T-helper 9 cell (primary cell): ENCODE results near the gene SPSB3.
"Not testable (repeated sequence)": the region's sequence is repeated elsewhere in the genome, so short reads cannot be mapped to it uniquely, and the experiment has no call there.

Experiments
- DNase-seq: peaks from one replicate; pipeline ENCODE4 v3.0.0-alpha.2; 2020

SPSB3 gene

GRCh38 chr16:1816396-1817275 is 34.3 kb upstream of the SPSB3 start:
- DNase-seq = no peak

DNA sequence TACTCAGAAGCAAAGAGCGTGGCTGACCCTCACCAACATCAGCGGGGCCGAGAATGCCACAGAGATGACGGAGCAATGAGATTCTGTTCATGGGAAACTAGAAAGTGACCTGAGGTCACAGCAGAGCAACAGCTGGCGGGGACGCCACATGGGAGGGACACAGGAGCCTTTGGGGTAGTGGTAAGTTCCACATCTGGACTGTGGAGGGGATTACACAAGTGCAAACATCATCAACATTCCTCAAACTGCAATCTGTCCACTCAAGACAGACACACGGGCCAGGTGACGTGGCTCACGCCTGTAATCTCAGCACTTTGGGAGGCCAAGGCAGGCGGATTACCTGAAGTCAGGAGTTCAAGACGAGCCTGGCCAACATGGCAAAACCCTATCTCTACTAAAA is 33.1 kb upstream of the SPSB3 start:
- no peak for DNase-seq

GRCh38 chr16:1812732-1813163 is 30.4 kb upstream of the SPSB3 start:
- peak; percentile 19 for DNase-seq

GRCh38 chr16:1810536-1810935 is 28.2 kb upstream of the SPSB3 start:
- DNase-seq = no peak

DNA sequence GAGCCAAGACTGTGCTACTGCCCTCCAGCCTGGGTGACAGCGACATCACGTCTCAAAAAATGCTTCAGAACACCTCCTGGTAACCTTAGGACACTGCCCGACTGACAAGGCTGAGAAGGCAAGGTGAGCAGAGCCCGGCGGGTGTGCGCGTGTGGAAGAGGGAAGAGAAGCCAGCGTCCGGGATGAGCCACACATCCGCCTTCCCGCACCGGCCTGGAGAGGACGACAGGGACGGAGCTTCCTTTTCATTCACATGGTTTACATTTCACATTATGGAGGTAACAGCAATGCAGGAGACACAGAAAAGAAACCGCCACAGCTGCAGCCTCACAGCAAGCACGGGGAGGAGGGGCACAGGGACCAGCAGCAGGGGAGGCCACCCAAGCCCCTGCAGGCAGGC is 27.7 kb upstream of the SPSB3 start:
- DNase-seq = no peak

- no peak for DNase-seq
These were observed 27.0 kb upstream of the SPSB3 start for GRCh38 chr16:1809281-1809801.

- DNase-seq = no peak
These were observed 26.3 kb upstream of the SPSB3 start for GRCh38 chr16:1808691-1809090.

DNA sequence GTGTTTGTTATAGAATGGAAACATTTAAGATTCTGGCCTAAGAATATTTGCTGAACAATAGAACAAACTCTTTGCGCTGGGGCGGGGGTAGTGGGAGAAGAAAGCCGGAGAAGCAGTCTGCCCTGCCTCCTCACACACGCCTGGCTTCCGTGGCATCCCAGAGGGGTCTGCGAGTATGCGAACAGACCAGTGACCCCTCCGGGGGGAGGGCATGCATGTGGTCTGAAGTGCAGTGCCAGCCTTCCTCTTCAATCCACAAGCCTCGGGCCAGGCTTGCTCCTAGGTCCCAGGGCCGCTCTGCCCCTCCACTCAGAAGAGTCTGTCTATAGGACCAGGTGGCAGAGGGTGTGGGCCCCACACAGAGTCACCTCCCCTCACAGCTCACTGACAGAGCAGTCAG is 25.3 kb upstream of the SPSB3 start:
- no peak for DNase-seq

DNA sequence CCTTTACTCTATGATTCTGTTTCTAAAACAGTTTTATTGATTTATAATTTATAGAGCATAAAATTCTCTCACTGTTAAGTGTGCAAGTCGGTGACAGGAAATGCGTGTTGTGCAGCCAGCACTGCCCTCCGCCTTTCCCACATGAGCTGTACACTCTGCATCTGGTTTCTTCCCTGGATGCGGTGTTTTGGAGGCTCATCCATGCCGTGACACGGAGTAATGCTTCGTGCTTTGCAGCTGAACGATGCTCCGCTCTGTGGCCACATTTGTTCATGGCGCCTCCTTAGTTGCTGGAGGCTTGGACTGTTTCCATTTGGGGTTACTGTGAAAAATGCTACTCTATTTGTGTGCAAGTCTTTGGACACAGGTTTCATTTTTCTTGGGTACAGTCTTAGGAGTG is 18.3 kb upstream of the SPSB3 start:
- no peak for DNase-seq

GRCh38 chr16:1799263-1799662 is 16.9 kb upstream of the SPSB3 start:
- DNase-seq = not testable (repeated sequence)

DNA sequence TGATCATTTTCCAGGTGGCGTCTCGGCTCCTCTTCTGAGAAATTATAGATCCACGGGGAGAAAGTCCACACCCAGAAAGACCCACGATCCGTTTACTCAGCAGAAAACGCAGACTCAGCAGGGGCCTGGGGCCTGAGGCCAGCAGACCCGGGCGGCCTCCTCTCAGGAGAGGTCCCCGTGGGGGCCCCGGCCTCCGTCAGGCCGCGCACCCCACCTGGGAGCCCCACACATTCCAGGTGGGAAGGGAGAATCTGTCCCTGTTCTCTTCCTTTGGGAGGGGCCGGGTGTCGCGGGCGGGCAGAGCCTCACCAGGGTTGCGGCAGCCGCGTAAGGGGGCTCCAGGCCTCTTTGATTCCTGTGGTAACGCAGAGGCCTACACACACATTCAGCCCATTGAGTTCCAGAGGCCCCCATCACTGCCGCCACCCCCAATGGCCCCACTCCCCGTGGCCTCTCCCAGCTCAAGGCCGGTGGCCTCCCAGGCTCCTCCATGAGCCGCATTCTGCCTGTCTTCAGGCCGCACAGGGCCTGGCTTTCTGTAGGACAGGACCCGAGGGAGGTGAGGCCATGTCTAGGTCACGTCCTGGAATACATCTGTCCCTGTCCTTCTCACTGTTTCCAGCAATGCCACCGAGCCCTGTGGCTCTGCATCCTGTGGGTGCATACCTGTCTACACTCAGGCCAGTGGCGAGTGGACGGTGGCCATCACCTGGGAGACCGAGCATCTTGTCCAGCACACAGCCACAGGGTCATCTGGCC is 12.7 kb upstream of the SPSB3 start:
- no peak for DNase-seq

DNA sequence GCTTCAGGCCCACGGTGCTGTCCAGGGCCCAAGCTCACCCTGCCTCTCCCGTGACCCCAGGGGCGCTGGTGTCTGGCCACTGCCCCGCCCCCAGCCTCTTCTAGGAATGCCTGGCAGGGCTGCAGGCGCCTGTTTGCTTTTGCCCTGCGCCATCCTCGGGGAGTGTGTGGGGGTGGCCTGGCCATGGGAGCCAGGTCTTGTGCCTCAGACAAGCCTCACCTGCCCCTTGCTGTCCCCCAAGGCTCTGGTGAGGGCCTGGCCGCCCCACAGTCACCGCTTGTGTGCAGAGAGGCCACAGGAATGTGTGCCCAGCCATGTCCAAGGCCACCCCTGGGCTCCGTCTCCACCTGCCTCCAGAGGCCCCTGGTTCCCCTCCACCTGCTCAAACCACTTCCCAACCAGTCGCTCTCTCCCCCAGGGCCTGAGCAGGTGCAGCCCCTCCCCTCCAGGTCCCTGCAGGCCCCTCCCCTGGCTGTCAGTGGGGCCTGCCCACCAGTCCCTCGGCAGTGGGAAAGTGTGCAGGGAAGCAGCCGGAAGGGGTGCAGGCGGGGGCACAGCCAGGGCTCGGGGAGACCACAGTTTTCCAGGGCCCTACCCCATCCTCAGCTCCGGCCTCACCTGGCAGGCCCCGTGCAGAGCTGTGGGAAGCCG is 12.0 kb upstream of the SPSB3 start:
- no peak for DNase-seq

- DNase-seq = no peak
These were observed 11.3 kb upstream of the SPSB3 start, which contains the start of gene IGFALS for GRCh38 chr16:1793578-1794220. IGFALS (minus strand) TSS chr16:1793705; CDS start chr16:1793652, 53 bp downstream.

DNA sequence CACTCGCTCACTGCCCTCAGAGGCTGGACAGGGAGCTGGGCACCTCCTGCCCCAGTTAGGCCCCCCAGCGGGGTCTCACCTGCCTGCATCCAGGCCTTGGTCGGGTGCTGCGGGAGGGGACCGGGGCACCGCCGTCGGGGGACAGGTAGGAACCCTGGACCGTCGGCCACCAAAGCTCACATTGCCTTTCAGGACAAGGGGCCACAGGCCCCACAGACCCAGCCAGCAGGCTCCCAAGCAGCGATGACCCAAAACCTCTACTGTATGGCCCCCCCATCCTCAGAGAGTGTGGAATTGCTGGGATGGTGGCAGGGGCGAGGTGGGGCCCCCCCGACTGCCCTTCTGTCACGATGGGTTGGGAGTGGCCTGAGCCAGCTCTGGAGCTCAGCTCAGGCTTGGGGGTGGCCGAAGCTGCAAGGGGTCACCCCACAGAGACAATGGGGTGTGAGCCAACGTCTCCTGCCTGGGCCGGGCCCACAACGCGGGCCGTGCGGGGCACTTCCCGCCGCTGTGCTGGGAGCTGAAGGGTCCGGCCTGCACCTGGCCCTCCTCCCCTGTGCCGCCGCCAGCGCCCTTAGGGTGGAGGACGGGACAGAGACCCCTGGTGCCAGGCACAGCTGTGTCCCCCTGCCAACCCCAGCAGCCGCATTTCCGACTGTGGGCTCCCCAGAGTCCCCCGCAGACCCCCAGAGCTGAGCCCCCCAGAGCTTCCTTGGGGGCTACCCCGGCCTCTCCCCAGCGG is 10.6 kb upstream of the SPSB3 start:
- no peak for DNase-seq

DNA sequence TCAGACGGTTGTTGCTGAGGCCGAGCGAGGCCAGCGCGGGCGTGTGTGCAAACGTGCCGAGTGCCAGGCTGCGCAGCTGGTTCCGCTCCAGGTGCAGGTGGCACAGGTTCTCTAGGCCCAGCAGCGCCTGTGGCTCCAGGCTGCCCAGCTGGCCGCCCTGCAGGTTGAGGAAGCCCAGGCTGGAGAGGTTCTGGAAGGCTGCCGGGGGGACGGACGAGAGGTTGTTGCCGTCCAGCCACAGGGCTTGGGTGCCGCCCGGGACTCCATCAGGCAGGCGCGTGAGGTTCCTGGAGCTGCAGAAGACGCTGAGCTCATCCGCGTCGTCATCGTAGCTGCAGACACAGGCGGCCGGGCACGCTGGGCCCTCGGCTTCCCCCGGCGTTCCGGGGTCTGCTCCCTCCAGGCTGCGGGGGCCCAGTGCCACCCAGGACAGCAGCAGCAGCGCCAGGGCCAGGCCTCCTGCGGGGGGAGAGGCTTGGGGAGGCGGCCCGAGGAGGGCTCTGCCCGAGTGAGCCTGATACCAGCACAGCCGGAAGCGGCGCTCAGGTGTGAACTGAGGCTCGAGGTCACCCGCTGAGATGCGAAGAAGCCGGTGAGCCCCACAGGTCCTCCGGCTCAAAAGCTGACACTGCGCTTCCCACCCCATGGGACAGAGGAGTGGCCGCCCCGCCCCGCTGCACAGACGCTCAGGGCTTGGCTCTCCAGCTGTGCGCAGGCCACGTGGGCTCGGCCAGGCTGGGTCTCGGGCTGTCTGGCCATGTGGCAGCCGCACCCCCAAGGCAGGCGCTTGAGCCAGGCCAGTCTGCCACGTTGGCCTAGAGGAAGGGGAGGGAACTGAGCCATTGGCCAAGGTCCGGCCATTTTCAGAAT is 9.8 kb upstream of the SPSB3 start:
- DNase-seq = no peak

DNA sequence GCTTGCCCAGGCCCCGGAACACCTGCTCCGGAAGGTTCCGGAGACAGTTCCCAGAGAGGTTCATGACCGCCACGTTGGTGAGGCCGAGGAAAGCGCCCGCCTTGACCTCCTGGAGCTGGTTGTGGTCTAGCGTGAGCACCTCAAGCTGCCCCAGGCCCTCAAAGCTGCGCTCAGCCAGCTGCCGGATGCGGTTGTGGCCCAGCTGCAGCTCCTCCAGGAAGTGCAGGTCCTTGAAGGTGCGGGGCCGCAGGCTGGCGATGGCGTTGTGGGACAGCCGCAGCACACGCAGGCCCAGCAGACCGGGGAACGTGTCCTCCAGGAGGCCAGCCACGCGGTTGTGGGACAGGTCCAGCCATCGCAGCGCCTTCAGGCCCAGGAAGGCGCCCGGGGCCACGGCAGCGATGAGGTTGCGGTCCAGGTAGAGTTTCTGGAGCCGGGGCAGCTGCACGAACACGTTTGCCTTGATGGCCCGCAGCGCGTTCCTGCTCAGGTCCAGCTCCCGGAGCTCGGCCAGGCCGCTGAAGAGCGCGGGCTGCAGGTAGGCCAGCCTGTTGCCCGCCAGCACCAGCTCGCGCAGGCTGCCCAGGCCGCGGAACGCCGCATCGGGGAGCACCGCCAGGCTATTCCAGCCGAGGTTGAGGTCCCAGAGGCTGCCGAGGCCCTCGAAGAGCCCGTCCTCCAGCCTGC is 9.0 kb upstream of the SPSB3 start:
- no peak for DNase-seq

DNA sequence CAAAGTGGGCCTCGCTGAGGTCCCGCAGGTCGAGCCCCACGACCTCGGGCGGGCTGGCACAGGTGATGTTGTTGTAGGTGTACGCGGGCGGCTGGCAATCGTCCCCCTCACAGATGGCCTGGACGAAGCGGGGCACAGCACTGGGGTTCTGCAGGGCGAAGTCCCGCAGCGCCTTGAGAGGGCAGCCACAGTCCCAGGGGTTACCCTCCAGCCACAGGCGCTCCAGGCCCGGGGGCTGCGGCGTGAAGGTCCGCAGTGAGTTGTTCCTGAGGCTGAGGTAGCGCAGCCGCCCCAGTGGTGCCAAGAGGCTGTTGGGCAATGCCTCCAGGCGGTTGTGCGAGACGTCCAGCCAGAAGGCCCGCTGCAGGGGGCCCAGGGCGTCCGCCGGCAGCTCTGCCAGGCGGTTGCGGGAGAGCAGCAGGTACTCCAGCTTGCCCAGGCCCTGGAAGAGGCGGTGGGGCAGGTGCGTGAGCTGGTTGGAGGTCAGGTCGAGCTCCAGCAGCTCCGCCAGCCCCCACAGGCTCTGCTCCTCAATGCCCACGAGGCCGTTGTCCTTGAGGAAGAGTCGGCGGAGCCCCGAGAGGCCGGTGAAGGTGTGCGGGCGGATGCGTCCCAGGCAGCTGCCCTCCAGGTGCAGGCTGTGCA is 8.4 kb upstream of the SPSB3 start:
- no peak for DNase-seq

- DNase-seq = no peak
These were observed 7.9 kb upstream of the SPSB3 start for GRCh38 chr16:1790261-1790610.

DNA sequence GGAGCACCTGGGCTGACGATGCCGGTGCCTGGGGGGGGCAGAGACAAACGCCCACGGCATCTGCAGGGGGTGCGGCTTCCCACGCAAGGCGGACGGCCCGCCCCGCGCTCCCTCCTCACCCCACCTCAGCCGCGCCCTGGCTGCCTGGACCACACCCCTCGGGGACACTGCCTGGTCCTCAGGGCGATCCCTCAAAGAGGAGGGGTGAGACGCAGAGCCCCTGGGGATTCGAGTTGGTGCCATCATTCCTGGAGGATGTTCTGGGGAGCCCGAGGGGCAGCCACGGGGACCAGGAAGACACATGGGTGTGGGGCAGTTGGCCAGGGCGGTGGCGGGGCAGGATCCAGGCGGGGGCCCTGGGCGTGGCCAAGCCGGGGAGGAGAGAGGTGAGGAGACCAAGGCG is 7.3 kb upstream of the SPSB3 start:
- DNase-seq = no peak

DNA sequence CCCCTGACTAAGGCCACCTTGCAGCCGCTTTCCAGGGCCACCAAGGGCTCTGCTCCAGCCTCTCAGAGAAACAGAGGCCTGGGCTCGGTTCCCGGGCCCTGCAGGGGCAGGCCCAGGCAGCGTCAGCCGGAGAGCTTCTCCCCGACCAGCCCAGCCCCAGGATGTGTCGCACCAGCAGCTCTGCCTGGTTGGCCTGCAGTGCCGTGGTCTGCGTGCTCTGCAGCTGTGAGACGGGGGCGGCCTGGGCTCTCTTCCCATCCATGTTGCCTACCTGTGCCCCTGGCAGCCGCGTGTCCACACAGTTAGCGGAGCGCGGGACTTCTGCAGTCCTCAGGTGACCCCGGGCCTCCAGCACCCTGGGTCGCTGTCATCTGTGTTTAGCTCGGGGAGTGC is 6.3 kb upstream of the SPSB3 start:
- no peak for DNase-seq
